A549 (cell line): Measurements from ENCODE around the gene GSTA4. TPM values are rescaled to one million over a fixed set of nuclear protein-coding genes. Genes with fewer than 3 reads are reported as not detected.

Experiments used
- ATAC-seq, 2 experiments: fragments of 200-7000 bp in 1 of 2; fragments of >200 bp in 1 of 2; cut with Nextera tagmentation in 1 of 2; cut with Tn5 transposase in 1 of 2; 3 replicates each; pipeline versions ENCODE4 v1.8.0 to v1.9.1; 2018 to 2020; ENCODE audit warnings: mild to moderate bottlenecking in 1 of 2, moderate library complexity in 1 of 2
- CTCF ChIA-PET: fragments of 300-600 bp; sonication (Branson Sonifier 250); formaldehyde crosslinking; extraction: SDS; loops from one replicate; lab custom pipeline; 2021; ENCODE audit warnings: antibody characterized with exemption, inconsistent platforms; lab: Yijun Ruan, JAX
- POLR2A ChIA-PET: fragments of 350-600 bp; formaldehyde crosslinking; extraction: SDS; loops from one replicate; lab custom pipeline; 2021; ENCODE audit warnings: antibody characterized with exemption, inconsistent platforms; lab: Yijun Ruan, JAX
- DNase-seq, 2 experiments: peaks; one replicate each; pipeline versions ENCODE4 v3.0.0 to v3.0.0-alpha.2; 2011 to 2016; ENCODE audit warnings: low read depth in 1 of 2, low spot score in 1 of 2
- FAIRE-seq: peaks from 2 replicates; lab custom pipeline; 2011; peaks lifted over from hg19 to GRCh38; lab: Jason Lieb, UNC
- H3K27ac ChIP-seq, 2 experiments: fragments of >200 bp; sonication (Bioruptor Twin); formaldehyde crosslinking; 3 replicates each; pipeline ENCODE4 v1.5.1; 2016 to 2017
- H3K4me1 ChIP-seq: fragments of >200 bp; sonication (Bioruptor Twin); formaldehyde crosslinking; 3 replicates; pipeline ENCODE4 v1.6.1; 2016
- H3K4me2 ChIP-seq: fragments of >200 bp; sonication (Bioruptor Twin); formaldehyde crosslinking; 3 replicates; pipeline ENCODE4 v1.6.1; 2016
- H3K4me3 ChIP-seq: fragments of >200 bp; sonication (Bioruptor Twin); formaldehyde crosslinking; 3 replicates; pipeline ENCODE4 v1.5.1; 2016
- H3K9me3 ChIP-seq: fragments of >200 bp; sonication (Bioruptor Twin); formaldehyde crosslinking; 3 replicates; pipeline ENCODE4 v1.6.1; 2016
- ATOH8 ChIP-seq: fragments of 250-450 bp; sonication (Bioruptor Pico); IDR thresholded peaks from 2 replicates; pipeline ENCODE4 v1.5.0; 2020; ENCODE audit warnings: low read depth, mild to moderate bottlenecking, moderate library complexity
- EP300 ChIP-seq, 2 experiments: fragments of >200 bp; sonication (Bioruptor Twin); formaldehyde crosslinking; IDR thresholded peaks; 2 replicates in 1 of 2; 3 replicates in 1 of 2; pipeline ENCODE4 v1.6.1; 2016 to 2017
- FOSL2 ChIP-seq, 2 experiments: fragments of 450-650 bp in 1 of 2; fragments of >200 bp in 1 of 2; sonication (Bioruptor Twin) in 1 of 2; formaldehyde crosslinking; IDR thresholded peaks; 2 replicates each; pipeline versions ENCODE4 v1.5.0 to v1.6.1; 2016 to 2020; ENCODE audit warnings: mild to moderate bottlenecking in 1 of 2, moderate library complexity in 1 of 2
- GATA3 ChIP-seq: IDR thresholded peaks from 2 replicates; pipeline ENCODE4 v1.6.1; 2012; ENCODE audit warnings: borderline replicate concordance
- HMGXB4 ChIP-seq: fragments of 250-450 bp; sonication (Bioruptor Pico); IDR thresholded peaks from 2 replicates; pipeline ENCODE4 v1.5.0; 2021; ENCODE audit warnings: mild to moderate bottlenecking, moderate library complexity, borderline replicate concordance
- HOXA7 ChIP-seq: fragments of 250-450 bp; sonication (Bioruptor Pico); IDR thresholded peaks from 2 replicates; pipeline ENCODE4 v1.5.0; 2020; ENCODE audit warnings: mild to moderate bottlenecking, moderate library complexity
- HOXB13 ChIP-seq: fragments of 250-450 bp; sonication (Bioruptor Pico); IDR thresholded peaks from 2 replicates; pipeline ENCODE4 v1.5.0; 2020; ENCODE audit warnings: low read depth, mild to moderate bottlenecking, moderate library complexity
- KDM1A ChIP-seq: fragments of 200-600 bp; sonication (generic); IDR thresholded peaks from 2 replicates; pipeline ENCODE4 v1.6.1; 2016; ENCODE audit warnings: low read depth, mild to moderate bottlenecking
- MAFK ChIP-seq: fragments of 450-650 bp; IDR thresholded peaks from 2 replicates; pipeline ENCODE4 v1.6.1; 2014; ENCODE audit not compliant: partially characterized antibody
- MAZ ChIP-seq: fragments of 150-350 bp; IDR thresholded peaks from 2 replicates; pipeline ENCODE4 v1.6.1; 2014; ENCODE audit warnings: antibody characterized with exemption, low read depth, low read length, borderline replicate concordance
- PBX3 ChIP-seq: IDR thresholded peaks from 2 replicates; pipeline ENCODE4 v1.6.1; 2012
- PHF8 ChIP-seq: fragments of 200-600 bp; sonication (generic); IDR thresholded peaks from 2 replicates; pipeline ENCODE4 v1.6.1; 2016; ENCODE audit warnings: low read depth, mild to moderate bottlenecking, antibody characterized with exemption, moderate library complexity, borderline replicate concordance
- POLR2A ChIP-seq: IDR thresholded peaks from 2 replicates; pipeline ENCODE4 v1.6.1; 2012; ENCODE audit warnings: mild to moderate bottlenecking, low read length
- RARB ChIP-seq: fragments of 250-450 bp; sonication (Bioruptor Pico); IDR thresholded peaks from 2 replicates; pipeline ENCODE4 v1.8.0; 2021; ENCODE audit warnings: mild to moderate bottlenecking, moderate library complexity
- REST ChIP-seq: fragments of 200-600 bp; sonication (generic); IDR thresholded peaks from 2 replicates; pipeline ENCODE4 v1.6.1; 2016; ENCODE audit warnings: antibody characterized with exemption, mild to moderate bottlenecking, moderate library complexity
- RFX5 ChIP-seq: fragments of 450-650 bp; IDR thresholded peaks from 2 replicates; pipeline ENCODE4 v1.7.1; 2014; ENCODE audit warnings: antibody characterized with exemption, mild to moderate bottlenecking, moderate library complexity
- SREBF2 ChIP-seq: fragments of 450-650 bp; IDR thresholded peaks from 2 replicates; pipeline ENCODE4 v1.6.1; 2014; ENCODE audit warnings: mild to moderate bottlenecking, moderate library complexity
- TFCP2L1 ChIP-seq: fragments of 250-450 bp; sonication (Bioruptor Pico); IDR thresholded peaks from 2 replicates; pipeline ENCODE4 v1.5.0; 2021; ENCODE audit warnings: mild to moderate bottlenecking
- TP53 ChIP-seq: fragments of 250-450 bp; sonication (Bioruptor Pico); IDR thresholded peaks from 2 replicates; pipeline ENCODE4 v1.5.0; 2021; ENCODE audit warnings: mild to moderate bottlenecking, moderate library complexity
- ZSCAN20 ChIP-seq: fragments of 250-450 bp; sonication (Bioruptor Pico); IDR thresholded peaks from 2 replicates; pipeline ENCODE4 v1.8.0; 2022; ENCODE audit warnings: mild to moderate bottlenecking, moderate library complexity
- WGBS: methylation state at CpG from one replicate; pipeline ENCODE4 v1.1.6; 2017; ENCODE audit errors: missing lambda C conversion rate; 5-methylcytosine and 5-hydroxymethylcytosine counted together
- polyA plus RNA-seq, 4 experiments: library from polyadenylated mRNA; depleted of rRNA in 3 of 4; stranded (reverse); fragments of >200 nt; fragmentation: RNase III in 1 of 4; extraction: RNeasy Plus Mini Kit Qiagen cat#74134 plus additional on column Dnase treatment in 1 of 4; gene quantifications; 2 replicates in 3 of 4; 3 replicates in 1 of 4; pipeline ENCODE4 v1.2.3, GENCODE V29; 2011 to 2017

GSTA4 gene
- polyA plus RNA-seq, 2 of the 4 experiments (the other 2 are of a cell fraction): 12.6 to 30.6 TPM

- TF ChIP-seq REST (no peak), TFCP2L1 (CRISPR knock-in tag) (no peak), FOSL2 (IDR thresholded peaks at IDR 0.05) (no peak), FOSL2 (CRISPR knock-in tag; IDR thresholded peaks at IDR 0.05) (no peak), RFX5 (no peak), EP300 (IDR thresholded peaks at IDR 0.05) (no peak), RARB (no peak), MAZ (no peak), POLR2A (no peak), KDM1A (no peak), ZSCAN20 (CRISPR knock-in tag) (no peak)
Observed at GRCh38 chr6:53026526-53026925, 31.4 kb upstream of the GSTA4 start (continued).

GRCh38 chr6:53023323-53023722 is 28.2 kb upstream of the GSTA4 start:
- no peaks in the 10 kb centered on the region for H3K9me3 ChIP-seq
- TF ChIP-seq ATOH8 (CRISPR knock-in tag) (no peak), PBX3 (no peak), TP53 (no peak), SREBF2 (no peak), POLR2A (no peak), HOXA7 (CRISPR knock-in tag) (no peak), HMGXB4 (CRISPR knock-in tag) (no peak), RFX5 (no peak), PHF8 (no peak)
- 75% methylated on average over 1 of the region's 1 CpG for WGBS
- H3K27ac ChIP-seq: no peak overlapping the region
- DNase-seq (no peak), ATAC-seq (no peak), FAIRE-seq (no peak)
- POLR2A ChIA-PET: no interaction called here
- H3K4me3 ChIP-seq: no peak overlapping the region
- H3K4me1 ChIP-seq: no peaks in the 10 kb centered on the region
- CTCF ChIA-PET: no interaction called here
- no peak overlapping the region for H3K4me2 ChIP-seq

GRCh38 chr6:53020005-53020744 is 25.1 kb upstream of the GSTA4 start:
- no peak overlapping the region for H3K27ac ChIP-seq
- no peak overlapping the region for H3K4me2 ChIP-seq
- 84% methylated on average over 3 of the region's 3 CpGs for WGBS
- ChIA-PET POLR2A (no interaction called here), CTCF (interaction anchor here (2.7 kb wide), 1 partner anchor 25 kb away, joined by 7 read pairs; the partner anchor contains the start of gene GSTA4)
- H3K4me1 ChIP-seq: no peaks in the 10 kb centered on the region
- no peak for FAIRE-seq
- no peak overlapping the region for H3K4me3 ChIP-seq
- H3K9me3 ChIP-seq: no peaks in the 10 kb centered on the region
- no peak for ATAC-seq
- no peak for TF ChIP-seq HOXB13 (CRISPR knock-in tag)
- peak; percentile 58 for TF ChIP-seq MAFK
- no peak for TF ChIP-seq GATA3
- TF ChIP-seq REST: no peak
- no peak for TF ChIP-seq PBX3
- no peak for DNase-seq
